HG03175 (cell line): ENCODE data around the gene KRT72.
"Not testable (repeated sequence)": the region's sequence is repeated elsewhere in the genome, so short reads cannot be mapped to it uniquely, and the experiment has no call there.

Experiments
- ATAC-seq: cut with Tn5 transposase; IDR thresholded peaks from one replicate; pipeline ENCODE4 v1.9.1; 2021; ENCODE audit warnings: mild to moderate bottlenecking, moderate library complexity; ENCODE audit not compliant: unreplicated experiment

The KRT72 gene

DNA sequence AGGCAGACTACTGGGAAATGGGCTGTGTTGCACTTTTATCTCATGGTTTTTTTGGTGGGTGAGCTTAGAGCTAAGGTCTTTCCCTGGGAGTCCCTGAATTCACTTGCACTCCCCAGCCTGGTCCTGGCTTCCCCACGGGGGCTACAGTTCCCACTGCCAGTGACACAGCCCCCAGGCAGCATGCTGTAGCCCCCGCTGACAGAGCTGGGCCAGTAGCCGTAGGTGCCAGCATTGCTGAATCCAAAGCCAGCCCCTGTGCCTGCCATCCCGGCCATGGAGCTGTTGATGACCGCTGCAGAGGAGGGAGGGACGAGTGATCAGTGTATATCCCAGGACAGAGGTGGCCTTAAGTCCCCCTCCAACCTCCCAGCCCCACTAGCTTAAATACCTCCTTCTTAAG, 6.9 kb upstream of the KRT72 start:
- ATAC-seq: no peak

DNA sequence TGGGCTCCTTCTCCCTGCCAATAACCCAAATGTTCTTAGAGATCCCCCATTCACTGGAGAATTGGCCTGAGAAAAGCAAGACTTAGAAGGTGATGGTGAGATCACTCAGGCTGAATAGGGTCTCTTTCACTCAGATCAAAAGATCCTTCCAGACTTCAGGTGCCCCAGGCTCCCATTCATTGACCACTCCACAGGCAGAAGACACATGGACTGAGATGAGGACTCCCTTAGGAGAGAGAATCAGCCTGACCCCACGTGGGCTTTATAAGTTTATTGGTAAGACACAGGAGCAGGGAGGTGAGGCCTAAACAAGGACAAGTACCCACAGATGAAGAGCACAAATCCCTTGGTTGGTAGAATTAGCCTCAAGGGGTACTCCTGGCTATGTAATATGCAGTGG, 6.1 kb upstream of the KRT72 start:
- ATAC-seq: no peak

DNA sequence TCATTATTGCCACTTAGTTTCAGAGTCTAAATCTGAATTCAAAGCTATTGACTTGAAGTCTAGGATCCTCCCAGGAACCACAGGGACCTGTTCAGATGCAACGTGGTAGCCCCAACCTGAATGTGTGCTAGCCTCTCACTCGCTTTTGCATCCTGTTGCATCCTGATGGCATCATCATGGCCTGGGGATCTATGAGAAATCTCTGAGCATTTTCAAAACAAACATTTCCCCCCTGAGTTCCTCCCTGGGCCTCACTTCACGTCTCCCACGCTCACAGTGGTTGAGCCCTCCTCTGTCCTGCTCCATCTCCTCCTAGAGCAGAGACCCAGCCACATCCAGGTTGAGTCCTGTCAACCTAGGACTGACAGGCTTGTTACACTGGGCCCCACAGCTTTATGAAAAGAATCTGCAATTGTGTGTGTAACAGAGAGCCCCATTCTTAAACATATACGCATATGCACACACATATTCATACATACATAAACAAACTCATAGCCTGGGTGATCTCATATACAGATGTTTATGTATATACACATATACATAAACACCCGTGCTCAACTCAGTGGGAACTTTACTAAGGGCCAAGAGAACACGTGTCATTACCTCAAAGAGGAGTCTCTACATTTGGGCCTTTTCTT, 5.4 kb upstream of the KRT72 start:
- ATAC-seq: no peak

GRCh38 chr12:52606096-52606495, 4.8 kb upstream of the KRT72 start:
- no peak for ATAC-seq

GRCh38 chr12:52605542-52605941, 4.3 kb upstream of the KRT72 start:
- ATAC-seq: no peak

DNA sequence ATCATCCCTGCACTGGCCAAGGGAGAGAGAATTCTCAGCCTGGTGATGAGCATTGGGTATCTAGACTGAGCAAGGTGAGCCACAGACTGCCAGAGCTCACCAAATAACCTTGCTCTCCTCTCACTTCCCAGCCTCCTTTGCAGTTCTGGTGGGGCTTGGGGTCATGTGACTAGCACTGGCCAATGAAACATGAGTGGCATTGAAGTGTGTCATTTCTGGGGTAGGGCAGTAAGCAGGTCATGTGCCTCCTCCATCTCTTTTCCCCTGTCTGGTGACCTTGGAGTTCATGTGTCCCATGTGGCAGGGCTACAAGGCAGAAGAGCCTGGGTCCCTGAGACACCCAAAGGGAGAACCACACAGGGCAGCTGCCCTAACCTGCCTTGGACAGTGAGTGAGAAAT, 3.6 kb upstream of the KRT72 start:
- ATAC-seq: no peak

GRCh38 chr12:52603314-52603713, 2.1 kb upstream of the KRT72 start:
- ATAC-seq: no peak

GRCh38 chr12:52602552-52602951, 1.3 kb upstream of the KRT72 start:
- no peak for ATAC-seq

DNA sequence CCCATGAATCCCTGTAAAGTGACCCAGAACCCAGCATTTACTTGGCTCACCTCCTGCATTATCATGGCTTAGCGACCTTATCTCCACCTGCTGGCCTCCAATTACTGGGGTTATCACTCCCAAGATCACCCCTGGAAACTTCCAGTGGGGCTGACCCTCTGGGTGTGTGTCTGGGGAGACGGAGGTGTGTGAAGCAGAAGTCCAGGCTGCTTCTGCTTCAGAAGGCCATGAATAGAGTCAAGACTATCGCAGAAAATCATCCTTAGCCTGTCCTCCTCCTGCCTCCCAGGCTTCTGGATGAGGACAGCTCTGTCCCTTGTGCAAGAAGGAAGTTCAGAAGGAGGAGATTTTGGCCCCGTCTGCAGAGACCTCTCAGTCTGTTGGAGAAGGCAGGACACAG, 408 bp upstream of the KRT72 start:
- ATAC-seq: no peak

DNA sequence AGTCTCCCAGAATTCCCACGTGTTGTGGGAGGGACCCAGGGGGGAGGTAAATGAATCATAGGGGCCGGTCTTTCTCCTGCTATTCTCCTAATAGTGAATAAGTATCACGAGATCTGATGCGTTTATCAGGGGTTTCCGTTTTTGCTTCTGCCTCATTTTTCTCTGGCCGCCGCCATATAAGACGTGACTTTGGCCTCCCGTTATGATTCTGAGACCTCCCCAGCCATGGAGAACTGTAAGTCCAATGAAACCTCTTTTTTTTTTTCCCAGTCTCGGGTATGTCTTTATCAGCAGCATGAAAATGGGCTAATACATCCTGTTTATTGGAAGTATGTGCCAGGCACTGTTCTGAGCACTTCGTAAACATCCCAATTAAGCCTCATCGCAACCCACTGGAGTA, 788 bp downstream of the KRT72 start:
- no peak for ATAC-seq

- no peak for ATAC-seq
These were observed 1.2 kb downstream of the KRT72 start for GRCh38 chr12:52600071-52600470.

GRCh38 chr12:52598966-52599365, 2.3 kb downstream of the KRT72 start:
- ATAC-seq: no peak

DNA sequence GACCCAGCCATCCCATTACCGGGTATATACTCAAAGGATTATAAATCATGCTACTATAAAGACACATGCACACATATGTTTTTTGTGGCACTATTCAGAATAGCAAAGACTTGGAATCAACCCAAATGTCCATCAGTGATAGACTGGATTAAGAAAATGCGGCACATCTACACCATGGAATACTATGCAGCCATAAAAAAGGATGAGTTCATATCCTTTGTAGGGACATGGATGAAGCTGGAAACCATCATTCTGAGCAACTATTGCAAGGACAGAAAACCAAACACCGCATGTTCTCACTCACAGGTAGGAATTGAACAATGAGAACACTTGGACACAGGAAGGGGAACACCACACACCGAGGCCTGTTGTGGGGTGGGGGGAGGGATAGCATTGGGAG, 7.0 kb downstream of the KRT72 start:
- ATAC-seq: not testable (repeated sequence)

DNA sequence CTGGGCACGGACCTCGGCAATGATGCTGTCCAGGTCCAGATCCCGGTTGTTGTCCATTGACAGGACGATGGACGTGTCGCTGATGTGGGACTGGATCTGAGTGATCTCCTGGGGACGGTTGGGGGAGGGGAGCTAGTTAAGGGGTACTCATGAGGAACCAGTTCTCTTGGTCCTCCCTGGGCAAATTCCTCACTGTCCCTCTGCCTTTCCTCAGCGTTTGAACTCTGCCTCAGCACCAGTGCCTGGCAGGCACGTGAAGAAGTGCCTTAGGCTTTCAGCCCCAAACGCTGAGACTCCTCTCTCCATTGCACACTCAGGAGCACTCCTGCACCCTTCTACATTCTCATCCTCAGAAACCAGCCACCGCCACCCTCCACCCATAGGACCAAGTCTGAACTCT, 9.7 kb downstream of the KRT72 start:
- ATAC-seq: no peak

DNA sequence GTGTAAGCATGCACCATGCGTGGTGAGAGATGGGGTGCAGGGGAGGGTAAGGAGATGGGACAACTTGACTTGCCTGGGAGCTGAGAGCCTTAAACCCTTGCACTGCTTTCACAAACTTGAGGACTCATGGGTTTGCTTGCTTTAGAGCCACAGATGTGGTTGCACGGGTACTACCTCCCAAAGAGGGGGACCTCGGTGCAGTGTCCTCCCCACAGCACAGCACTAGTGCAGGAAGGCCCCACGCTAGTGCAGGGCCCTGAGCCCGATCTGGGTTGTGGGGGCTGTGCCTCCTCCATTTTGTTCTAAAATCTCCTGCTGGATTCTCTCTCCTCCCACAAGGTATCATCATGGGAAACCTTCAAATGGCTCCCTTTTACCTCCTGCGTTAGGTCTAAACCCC, 11.2 kb downstream of the KRT72 start:
- no peak for ATAC-seq

- ATAC-seq: no peak
These were observed 13.7 kb downstream of the KRT72 start for GRCh38 chr12:52587563-52587962.

DNA sequence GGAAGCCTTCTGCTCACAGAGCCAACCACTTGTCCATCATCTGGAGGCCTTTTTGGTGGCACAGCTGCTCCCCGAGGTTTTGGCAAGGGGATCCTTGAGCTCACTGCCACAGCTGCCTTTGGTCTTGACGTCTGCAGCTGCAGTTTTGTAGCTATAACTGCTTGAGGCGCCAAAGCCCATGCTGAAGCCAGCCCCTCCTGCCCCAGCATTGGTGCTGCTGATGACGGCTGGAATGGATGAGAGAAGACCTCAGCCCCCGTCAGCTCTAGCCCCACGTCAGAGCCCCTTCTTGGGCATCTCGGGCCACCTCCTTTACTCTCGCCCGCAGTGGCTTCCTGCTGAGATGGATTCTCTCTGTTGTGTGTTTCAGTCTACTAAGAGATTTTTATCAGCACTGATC, 15.3 kb downstream of the KRT72 start:
- no peak for ATAC-seq

GRCh38 chr12:52585066-52585465, 16.2 kb downstream of the KRT72 start:
- ATAC-seq: no peak

- no peak for ATAC-seq
These were observed 17.0 kb downstream of the KRT72 start for GRCh38 chr12:52584156-52584682.

GRCh38 chr12:52582971-52583456, 18.2 kb downstream of the KRT72 start:
- ATAC-seq: no peak

GRCh38 chr12:52582486-52582885, 18.8 kb downstream of the KRT72 start:
- ATAC-seq: no peak

- ATAC-seq: no peak
These were observed 19.8 kb downstream of the KRT72 start for GRCh38 chr12:52581481-52581880.

GRCh38 chr12:52581066-52581465, 20.2 kb downstream of the KRT72 start:
- no peak for ATAC-seq
